Measurements from ENCODE around the gene FBXO44.
"Not testable (repeated sequence)": the region's sequence is repeated elsewhere in the genome, so short reads cannot be mapped to it uniquely, and the experiment has no call there.

Gene FBXO44, protein sequence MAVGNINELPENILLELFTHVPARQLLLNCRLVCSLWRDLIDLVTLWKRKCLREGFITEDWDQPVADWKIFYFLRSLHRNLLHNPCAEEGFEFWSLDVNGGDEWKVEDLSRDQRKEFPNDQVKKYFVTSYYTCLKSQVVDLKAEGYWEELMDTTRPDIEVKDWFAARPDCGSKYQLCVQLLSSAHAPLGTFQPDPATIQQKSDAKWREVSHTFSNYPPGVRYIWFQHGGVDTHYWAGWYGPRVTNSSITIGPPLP

DNA sequence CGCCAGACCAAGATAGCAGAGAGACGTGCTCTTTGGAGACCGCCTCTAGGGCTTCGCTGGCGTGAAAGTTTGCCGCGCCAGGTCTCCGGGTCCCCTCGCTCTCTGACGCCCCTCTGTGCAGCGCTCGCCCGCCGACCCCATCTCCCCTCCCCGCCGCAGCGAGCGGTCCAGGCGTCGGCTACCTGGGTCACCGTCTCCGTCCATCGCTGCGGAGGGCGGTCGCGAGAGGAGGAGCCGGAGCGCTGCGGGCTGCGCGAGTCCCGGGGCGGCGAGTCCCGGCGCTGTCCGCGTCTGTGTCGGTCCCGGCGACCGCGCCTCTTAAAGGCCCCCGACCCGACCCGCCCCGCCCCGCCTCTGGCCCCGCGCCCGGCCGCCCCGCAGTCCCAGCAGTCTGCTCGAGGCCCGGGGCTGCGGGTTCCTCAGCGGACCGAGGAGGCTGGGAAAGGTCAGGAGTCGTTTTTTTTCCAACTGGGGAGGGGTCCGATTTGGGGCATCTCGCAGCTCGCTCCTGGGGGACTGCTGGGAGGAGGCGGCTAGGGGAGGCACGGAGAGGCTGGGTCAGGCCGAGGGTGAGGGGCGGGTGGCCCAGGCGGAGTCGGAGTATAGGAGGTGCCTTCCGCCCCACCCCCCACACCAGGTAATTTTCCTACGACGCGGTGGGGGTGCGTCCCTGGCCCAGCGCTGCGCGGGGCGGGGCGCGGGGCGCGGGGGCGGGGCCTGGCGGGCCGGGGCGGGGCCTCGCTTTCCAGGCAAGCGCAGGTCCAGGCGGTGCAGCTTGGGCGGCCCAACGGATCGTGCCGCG, at the start of gene FBXO44, which contains the start of gene FBXO2:
FBXO44 (plus strand) TSS at position 741 of the 802 bp plus-strand sequence. CDS start 959 bp downstream, outside the sequence.
FBXO2 (minus strand) TSS at position 293 of the 802 bp plus-strand sequence; CDS start at position 204, 89 bp downstream.
- H3K4me3 ChIP-seq (ENCODE audit: low read depth, low read length), result peak within 1 kb of the TSS; percentile 67
- no peak for DNase-seq (ENCODE audit: low read depth)
- TF ChIP-seq, protein P1, sequence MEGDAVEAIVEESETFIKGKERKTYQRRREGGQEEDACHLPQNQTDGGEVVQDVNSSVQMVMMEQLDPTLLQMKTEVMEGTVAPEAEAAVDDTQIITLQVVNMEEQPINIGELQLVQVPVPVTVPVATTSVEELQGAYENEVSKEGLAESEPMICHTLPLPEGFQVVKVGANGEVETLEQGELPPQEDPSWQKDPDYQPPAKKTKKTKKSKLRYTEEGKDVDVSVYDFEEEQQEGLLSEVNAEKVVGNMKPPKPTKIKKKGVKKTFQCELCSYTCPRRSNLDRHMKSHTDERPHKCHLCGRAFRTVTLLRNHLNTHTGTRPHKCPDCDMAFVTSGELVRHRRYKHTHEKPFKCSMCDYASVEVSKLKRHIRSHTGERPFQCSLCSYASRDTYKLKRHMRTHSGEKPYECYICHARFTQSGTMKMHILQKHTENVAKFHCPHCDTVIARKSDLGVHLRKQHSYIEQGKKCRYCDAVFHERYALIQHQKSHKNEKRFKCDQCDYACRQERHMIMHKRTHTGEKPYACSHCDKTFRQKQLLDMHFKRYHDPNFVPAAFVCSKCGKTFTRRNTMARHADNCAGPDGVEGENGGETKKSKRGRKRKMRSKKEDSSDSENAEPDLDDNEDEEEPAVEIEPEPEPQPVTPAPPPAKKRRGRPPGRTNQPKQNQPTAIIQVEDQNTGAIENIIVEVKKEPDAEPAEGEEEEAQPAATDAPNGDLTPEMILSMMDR (IDR thresholded peaks at IDR 0.05; ENCODE audit: control insufficient read depth, extremely low read depth, insufficient read depth), result no peak

DNA sequence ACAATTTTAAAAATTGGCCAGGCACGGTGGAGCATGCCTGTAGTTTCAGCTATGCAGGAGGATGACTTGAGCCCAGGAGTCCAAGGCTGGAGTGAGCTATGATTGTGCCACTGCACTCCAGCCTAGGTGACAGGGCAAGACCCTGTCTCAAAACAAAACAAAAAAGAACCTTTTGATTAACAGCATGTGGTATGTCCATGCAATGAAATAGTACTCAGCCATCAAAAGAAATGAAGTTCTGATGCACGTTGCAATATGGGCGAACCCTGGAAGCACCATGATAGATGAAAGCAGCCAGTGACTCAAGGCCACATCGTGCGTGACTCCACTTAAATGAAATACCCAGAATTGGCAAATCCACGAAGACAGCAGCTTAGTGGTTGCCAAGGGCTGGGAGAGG, 47.9 kb upstream of the FBXO44 start:
- DNase-seq (ENCODE audit: low read depth), result no peak
- TF ChIP-seq, protein P1 (IDR thresholded peaks at IDR 0.05; ENCODE audit: control insufficient read depth, extremely low read depth, insufficient read depth), result no peak
- no peak overlapping the region for H3K4me3 ChIP-seq (ENCODE audit: low read depth, low read length)

DNA sequence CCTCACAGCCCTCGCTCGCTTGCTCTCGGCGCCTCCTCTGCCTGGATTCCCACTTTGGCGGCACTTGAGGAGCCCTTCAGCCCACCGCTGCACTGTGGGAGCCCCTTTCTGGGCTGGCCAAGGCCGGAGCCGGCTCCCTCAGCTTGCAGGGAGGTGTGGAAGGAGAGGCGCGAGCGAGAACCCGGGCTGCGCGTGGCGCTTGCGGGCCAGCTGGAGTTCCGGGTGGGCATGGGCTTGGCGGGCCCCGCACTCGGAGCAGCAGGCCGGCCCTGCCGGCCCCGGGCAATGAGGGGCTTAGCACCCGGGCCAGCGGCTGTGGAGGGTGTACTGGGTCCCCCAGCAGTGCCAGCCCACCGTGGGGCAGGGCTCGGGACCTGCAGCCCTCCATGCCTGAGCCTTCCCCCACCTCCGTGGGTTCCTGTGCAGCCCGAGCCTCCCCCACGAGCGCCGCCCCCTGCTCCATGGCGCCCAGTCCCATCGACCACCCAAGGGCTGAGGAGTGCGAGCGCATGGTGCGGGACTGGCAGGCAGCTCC, 46.0 kb upstream of the FBXO44 start:
- not testable (repeated sequence) for DNase-seq (ENCODE audit: low read depth); H3K4me3 ChIP-seq (ENCODE audit: low read depth, low read length)

DNA sequence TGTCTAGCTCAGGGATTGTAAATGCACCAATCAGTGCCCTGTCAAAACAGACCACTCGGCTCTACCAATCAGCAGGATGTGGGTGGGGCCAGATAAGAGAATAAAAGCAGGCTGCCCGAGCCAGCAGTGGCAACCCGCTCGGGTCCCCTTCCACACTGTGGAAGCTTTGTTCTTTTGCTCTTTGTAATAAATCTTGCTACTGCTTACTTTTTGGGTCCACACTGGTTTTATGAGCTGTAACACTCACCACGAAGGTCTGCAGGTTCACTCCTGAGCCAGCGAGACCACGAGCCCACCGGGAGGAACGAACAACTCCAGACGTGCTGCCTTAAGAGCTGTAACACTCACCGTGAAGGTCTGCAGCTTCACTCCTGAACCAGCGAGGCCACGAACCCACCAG, 45.3 kb upstream of the FBXO44 start:
- not testable (repeated sequence) for DNase-seq (ENCODE audit: low read depth); H3K4me3 ChIP-seq (ENCODE audit: low read depth, low read length)

DNA sequence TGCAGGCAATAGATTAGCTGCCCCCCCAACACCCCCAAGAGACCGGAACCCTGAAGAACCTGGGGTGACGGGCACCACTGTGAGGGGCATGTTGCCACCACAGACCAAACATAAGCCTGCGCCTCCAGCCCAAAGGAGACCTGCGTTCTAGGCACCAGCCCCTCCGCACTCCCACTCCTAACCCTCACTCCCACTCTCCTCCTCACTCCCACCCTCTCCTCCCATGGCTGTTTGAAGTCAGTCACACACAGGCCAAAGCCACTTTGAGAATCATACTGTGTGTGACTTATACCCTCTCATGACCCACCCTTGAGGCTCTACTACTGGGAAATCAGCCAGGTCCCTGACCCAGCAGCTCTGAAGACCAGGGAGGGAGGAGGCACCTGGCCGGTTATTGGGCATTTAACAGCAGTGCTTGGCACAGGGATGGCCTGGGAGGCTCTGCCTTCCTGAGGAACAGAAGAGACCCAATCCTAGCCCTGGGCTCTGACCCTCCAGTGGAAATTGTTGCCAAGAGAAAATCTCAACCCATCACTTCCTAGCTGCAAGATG, 44.0 kb upstream of the FBXO44 start:
- DNase-seq (ENCODE audit: low read depth), result no peak
- no peak overlapping the region for H3K4me3 ChIP-seq (ENCODE audit: low read depth, low read length)
- TF ChIP-seq, protein P1 (IDR thresholded peaks at IDR 0.05; ENCODE audit: control insufficient read depth, extremely low read depth, insufficient read depth), result no peak

DNA sequence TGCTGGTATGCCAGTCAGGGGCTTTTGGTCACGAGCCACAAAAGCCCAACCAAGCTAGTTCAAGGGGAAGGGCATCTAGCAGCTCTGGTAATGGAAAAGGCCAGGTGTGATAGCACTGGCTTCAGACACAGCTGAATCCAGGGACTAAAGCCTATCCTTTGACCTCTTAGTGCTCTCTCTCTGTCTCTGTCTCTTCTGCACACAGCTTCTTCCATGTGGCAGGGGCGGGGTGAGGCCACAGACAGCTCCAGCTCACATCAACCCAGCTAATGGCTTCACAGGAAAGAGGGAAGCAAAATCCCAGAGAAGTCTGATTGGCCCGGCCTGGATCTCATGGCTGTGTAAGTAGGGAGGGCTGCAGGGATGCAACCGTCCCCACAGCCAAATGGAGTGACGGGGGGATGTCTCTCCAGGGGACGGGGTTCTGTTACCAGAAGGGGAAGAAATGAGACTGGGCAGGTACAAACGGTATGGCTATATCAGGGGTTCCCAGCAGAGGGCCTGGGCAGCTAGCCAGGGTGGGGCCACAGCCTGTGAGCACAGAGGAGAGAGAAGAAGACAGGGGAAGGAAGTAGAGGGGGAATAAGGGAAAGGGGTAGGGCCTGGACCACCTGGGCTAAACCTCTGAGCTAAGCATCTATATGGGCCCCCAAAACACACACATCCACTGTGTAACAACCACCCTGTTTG, 42.9 kb upstream of the FBXO44 start:
- H3K4me3 ChIP-seq (ENCODE audit: low read depth, low read length), result no peak overlapping the region
- TF ChIP-seq, protein P1 (IDR thresholded peaks at IDR 0.05; ENCODE audit: control insufficient read depth, extremely low read depth, insufficient read depth), result no peak
- DNase-seq (ENCODE audit: low read depth), result no peak

DNA sequence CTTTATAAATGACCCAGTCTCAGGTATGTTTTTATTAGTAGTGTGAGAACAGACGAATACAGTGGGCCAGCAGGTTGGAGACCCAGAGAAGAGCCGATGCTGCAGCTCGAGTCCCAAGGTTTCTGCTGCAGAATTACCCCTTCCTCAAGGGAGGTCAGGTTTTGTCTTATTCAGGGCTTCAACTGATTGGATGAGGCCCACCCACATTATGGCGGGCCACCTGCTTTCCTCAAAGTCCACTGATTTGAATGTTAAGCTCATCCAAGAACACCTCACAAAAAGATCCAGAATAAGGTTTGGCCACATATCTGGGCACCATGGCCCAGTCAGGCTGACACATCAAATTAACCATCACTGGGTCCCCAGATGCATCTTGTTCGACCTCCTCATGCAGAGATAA, 41.3 kb upstream of the FBXO44 start:
- no peak overlapping the region for H3K4me3 ChIP-seq (ENCODE audit: low read depth, low read length)
- TF ChIP-seq, protein P1 (IDR thresholded peaks at IDR 0.05; ENCODE audit: control insufficient read depth, extremely low read depth, insufficient read depth), result no peak
- DNase-seq (ENCODE audit: low read depth), result no peak

Measured in LNCaP clone FGC (cell line).